GM06990 (cell line): ENCODE results near the gene ATXN10.

ENCODE experiments used
- DNase-seq: peaks from one replicate; pipeline ENCODE4 v3.0.0-alpha.2; 2011; ENCODE audit not compliant: insufficient read length; ENCODE audit errors: extremely low read depth
- H3K27me3 ChIP-seq: replicated peaks from 2 replicates; pipeline ENCODE4 v1.6.0; 2011; ENCODE audit warnings: low read length; ENCODE audit not compliant: control insufficient read depth, insufficient read depth
- H3K36me3 ChIP-seq: 2 replicates; pipeline ENCODE4 v1.5.1; 2011; ENCODE audit warnings: low read length; ENCODE audit not compliant: control insufficient read depth, insufficient read depth
- H3K4me3 ChIP-seq: replicated peaks from 2 replicates; pipeline ENCODE4 v1.5.1; 2011; ENCODE audit warnings: low read depth, mild to moderate bottlenecking, control low read depth, low read length
- TF ChIP-seq, protein P1 (sequence below): IDR thresholded peaks from 2 replicates; pipeline ENCODE4 v1.5.1; 2011; ENCODE audit warnings: low read length, control low read depth, mild to moderate bottlenecking, inconsistent platforms; ENCODE audit not compliant: insufficient read depth, poor library complexity, severe bottlenecking

ATXN10 gene

DNA sequence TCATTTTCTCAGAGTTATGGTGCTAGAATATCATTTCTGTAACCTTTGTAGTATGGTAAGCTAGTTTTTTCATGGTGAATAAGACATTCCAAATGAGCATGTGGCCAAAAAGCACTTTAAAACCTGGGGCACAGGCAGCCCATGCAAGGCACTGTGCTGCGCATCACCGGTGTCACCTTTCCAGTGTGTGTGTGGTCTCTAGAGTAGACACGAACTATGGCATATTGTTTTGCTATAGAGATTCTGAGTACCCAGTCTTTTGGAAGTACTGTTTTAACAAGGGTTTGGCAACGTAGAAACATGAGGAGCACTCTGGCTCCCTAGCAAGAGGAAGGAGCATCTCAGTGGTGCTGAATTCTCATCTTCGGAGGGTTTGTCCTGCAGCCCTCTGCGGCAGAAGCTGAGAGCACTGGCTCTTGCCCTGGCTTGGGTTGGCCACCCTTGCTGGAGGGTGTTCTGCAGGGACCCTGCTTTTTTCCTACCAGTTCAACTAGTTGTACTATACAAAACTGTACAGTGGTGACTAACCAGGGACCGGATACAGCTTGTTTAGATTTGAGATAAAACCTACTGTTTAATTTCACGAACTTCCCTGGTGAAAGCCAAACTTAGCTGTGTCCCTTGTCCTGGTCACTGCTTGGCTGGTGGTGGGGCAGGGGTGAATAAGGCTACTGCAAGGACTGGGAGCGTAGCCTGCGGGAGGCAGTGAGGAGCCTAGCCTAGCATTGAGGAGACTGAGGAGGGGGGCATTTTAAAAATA is 135.7 kb downstream of the ATXN10 start:
- no peak for DNase-seq
- TF ChIP-seq, protein P1, sequence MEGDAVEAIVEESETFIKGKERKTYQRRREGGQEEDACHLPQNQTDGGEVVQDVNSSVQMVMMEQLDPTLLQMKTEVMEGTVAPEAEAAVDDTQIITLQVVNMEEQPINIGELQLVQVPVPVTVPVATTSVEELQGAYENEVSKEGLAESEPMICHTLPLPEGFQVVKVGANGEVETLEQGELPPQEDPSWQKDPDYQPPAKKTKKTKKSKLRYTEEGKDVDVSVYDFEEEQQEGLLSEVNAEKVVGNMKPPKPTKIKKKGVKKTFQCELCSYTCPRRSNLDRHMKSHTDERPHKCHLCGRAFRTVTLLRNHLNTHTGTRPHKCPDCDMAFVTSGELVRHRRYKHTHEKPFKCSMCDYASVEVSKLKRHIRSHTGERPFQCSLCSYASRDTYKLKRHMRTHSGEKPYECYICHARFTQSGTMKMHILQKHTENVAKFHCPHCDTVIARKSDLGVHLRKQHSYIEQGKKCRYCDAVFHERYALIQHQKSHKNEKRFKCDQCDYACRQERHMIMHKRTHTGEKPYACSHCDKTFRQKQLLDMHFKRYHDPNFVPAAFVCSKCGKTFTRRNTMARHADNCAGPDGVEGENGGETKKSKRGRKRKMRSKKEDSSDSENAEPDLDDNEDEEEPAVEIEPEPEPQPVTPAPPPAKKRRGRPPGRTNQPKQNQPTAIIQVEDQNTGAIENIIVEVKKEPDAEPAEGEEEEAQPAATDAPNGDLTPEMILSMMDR, result no peak
- H3K27me3 ChIP-seq, result no peaks in the 10 kb centered on the region
- H3K4me3 ChIP-seq, result no peak overlapping the region
- H3K36me3 ChIP-seq, result peaks cover 7% of the 10 kb centered on the region

DNA sequence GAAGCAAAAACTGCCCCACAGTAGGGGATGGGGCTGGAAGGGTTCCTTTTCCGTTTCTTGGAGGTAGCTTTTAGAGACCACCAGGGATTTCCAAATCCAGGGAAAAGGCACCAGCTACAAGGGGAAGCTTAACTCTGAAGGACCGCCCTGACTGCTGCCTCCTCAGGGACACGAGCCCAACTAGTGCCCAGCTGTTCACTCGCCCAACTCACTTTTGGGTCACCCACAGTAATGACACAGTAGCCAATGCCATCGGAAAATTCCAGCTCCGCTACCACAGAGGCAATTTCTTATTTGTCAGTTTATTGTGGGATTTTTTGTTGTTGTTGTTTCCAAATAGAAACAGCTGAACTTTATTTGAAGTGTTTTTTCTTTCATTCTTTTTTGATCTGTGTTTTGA is 141.3 kb downstream of the ATXN10 start:
- no peak for DNase-seq
- TF ChIP-seq, protein P1, result no peak
- Histone ChIP-seq H3K4me3 (no peak overlapping the region), H3K36me3 (peaks cover 10% of the 10 kb centered on the region), H3K27me3 (no peaks in the 10 kb centered on the region)

DNA sequence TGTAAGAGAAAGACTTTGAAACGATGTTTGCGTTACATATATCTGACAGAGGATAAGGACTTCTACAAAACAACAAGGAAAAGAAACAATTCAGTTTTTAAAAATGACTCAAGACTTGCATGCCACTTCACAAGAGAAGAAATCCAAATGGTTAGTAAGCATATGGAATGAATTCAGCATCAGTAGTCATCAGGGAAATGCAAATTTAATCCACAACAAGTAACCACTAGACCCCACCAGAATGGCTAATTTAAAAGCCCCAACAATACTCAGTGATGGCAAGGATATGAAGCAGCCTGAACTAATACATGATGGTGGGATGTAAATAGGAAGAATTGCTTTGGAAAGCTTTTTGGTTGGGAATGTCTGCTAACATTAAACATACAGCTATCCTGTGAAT is 142.6 kb downstream of the ATXN10 start:
- TF ChIP-seq, protein P1, result no peak

DNA sequence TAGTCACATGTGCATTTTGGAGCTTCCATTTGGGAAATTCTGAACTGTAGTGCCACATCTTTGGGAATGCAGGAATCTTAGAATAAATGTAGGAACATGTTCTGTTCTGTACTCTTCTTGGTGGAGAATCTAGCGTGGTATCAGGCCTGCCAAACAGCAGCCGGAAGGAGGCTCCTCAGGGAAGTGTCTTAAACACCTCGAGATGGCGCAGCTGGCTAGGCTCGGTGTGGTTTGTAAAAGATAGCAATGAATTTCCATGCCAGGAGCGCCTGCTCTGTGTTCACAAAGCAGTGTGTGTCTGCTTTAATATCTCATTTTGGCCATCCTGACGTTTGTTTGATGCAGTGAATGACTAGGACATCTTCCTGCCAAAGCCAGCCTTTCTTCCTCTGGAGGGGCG is 145.1 kb downstream of the ATXN10 start:
- no peak overlapping the region for H3K4me3 ChIP-seq
- no peak for DNase-seq
- peaks cover 12% of the 10 kb centered on the region for H3K36me3 ChIP-seq
- TF ChIP-seq, protein P1, result no peak
- H3K27me3 ChIP-seq, result no peaks in the 10 kb centered on the region

More for the DNA sequence above, 142.6 kb downstream of the ATXN10 start:
- no peak overlapping the region for H3K4me3 ChIP-seq
- no peak for DNase-seq
- H3K27me3 ChIP-seq, result no peaks in the 10 kb centered on the region
- peaks cover 12% of the 10 kb centered on the region for H3K36me3 ChIP-seq

DNA sequence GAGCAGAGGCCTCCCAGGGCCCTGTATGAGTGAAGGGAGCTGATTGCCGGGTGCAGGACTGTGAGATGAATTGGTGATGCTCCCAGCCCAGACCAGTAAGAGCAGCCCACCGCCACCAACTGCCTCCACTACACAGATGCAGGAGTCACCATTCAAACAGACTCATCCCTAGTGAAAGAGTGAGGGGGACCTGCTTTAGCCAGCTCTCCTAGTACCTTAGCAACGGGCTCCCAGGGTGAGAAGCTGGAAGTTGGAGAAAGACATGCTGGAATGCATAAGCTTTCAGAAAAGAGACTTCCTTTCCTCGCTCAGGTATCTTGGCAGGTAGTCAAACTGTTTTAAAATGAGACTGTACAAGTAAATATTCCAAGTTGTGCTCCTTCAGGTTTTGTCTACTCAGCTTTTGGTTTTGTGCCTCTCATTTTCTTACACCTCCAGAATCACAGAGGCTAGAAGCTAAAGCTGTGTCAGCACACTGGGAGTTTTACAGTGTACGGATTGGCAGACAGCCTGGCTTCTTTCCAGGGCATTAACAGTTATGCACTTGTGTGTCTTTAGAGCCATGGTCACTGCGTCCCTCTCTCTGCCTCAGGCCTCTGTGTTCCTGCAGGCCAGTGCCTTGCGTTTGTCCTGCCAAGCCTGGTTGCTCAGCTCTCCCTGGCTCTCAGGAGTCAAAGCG is 146.2 kb downstream of the ATXN10 start:
- H3K4me3 ChIP-seq, result no peak overlapping the region
- TF ChIP-seq, protein P1, result no peak
- no peak for DNase-seq
- peaks cover 7% of the 10 kb centered on the region for H3K36me3 ChIP-seq
- no peaks in the 10 kb centered on the region for H3K27me3 ChIP-seq
